B cell (primary cell): ENCODE results near the gene CEMIP. TPM values are rescaled to one million over a fixed set of nuclear protein-coding genes. Genes with fewer than 3 reads are reported as not detected.

ENCODE experiments used
- ATAC-seq: fragments of 200-7000 bp; cut with Tn5 transposase; one replicate; pipeline ENCODE4 v1.10.0; 2021; ENCODE audit warnings: low read depth, mild to moderate bottlenecking, moderate number of reproducible peaks, moderate library complexity
- CTCF ChIA-PET: fragments of 350-600 bp; sonication (Branson Sonifier 250); formaldehyde crosslinking; loops from one replicate; lab custom pipeline; 2021; ENCODE audit warnings: antibody characterized with exemption, inconsistent platforms; lab: Charles Lee
- POLR2A ChIA-PET: fragments of 350-600 bp; sonication (Branson Sonifier 250); formaldehyde crosslinking; loops from one replicate; lab custom pipeline; 2021; ENCODE audit warnings: antibody characterized with exemption; lab: Charles Lee
- DNase-seq: peaks from one replicate; pipeline ENCODE4 v3.0.0; 2013
- H2AFZ ChIP-seq: 2 replicates; pipeline ENCODE4 v1.6.1; 2012; ENCODE audit warnings: mild to moderate bottlenecking, low read depth, low read length; ENCODE audit not compliant: insufficient read depth, poor library complexity, severe bottlenecking
- H3K27ac ChIP-seq, 2 donors: 1 replicate in 1 of 2; 2 replicates in 1 of 2; pipeline ENCODE4 v1.5.1; 2012 to 2013; ENCODE audit warnings: low read length in 2 of 2, mild to moderate bottlenecking in 2 of 2, moderate library complexity in 1 of 2
- H3K27me3 ChIP-seq, 4 experiments: fragments of 200-600 bp in 1 of 4; sonication (generic) in 1 of 4; replicated peaks in 1 of 4; 1 replicate in 2 of 4; 2 replicates in 2 of 4; pipeline versions ENCODE4 v1.6.1 to v1.7.0; 2013 to 2016; ENCODE audit warnings: low read length in 3 of 4, mild to moderate bottlenecking in 2 of 4, mixed read lengths in 1 of 4, moderate library complexity in 1 of 4; ENCODE audit not compliant: insufficient read depth in 4 of 4, control insufficient read depth in 3 of 4; ENCODE audit errors: control extremely low read depth in 1 of 4
- H3K36me3 ChIP-seq, 2 experiments: replicated peaks in 1 of 2; 1 replicate in 1 of 2; 2 replicates in 1 of 2; pipeline versions ENCODE4 v1.6.1 to v1.7.1; 2013; ENCODE audit warnings: low read length in 1 of 2; ENCODE audit not compliant: insufficient read depth in 2 of 2, control insufficient read depth in 1 of 2; ENCODE audit errors: control extremely low read depth in 1 of 2, extremely low read depth in 1 of 2
- H3K4me1 ChIP-seq, 2 donors: fragments of 200-600 bp in 1 of 2; sonication (generic) in 1 of 2; 1 replicate in 1 of 2; 2 replicates in 1 of 2; pipeline versions ENCODE4 v1.5.1 to v1.6.1; 2013 to 2017; ENCODE audit warnings: low read length in 2 of 2; ENCODE audit not compliant: control insufficient read depth in 2 of 2, insufficient read depth in 2 of 2
- H3K4me2 ChIP-seq: replicated peaks from 2 replicates; pipeline ENCODE3; 2012; ENCODE audit warnings: mild to moderate bottlenecking, low read depth, low read length; ENCODE audit not compliant: poor library complexity, severe bottlenecking
- H3K4me3 ChIP-seq, 5 experiments: fragments of 200-600 bp in 1 of 5; sonication (generic) in 1 of 5; 1 replicate in 3 of 5; 2 replicates in 2 of 5; pipeline versions ENCODE4 v1.5.1 to v1.7.0; 2011 to 2016; ENCODE audit warnings: low read length in 4 of 5, mild to moderate bottlenecking in 4 of 5, low read depth in 2 of 5, control low read depth in 1 of 5, moderate library complexity in 1 of 5; ENCODE audit not compliant: insufficient read depth in 1 of 5; ENCODE audit errors: control extremely low read depth in 1 of 5, extremely low read depth in 1 of 5
- H3K79me2 ChIP-seq: fragments of 200-600 bp; sonication (generic); one replicate; pipeline ENCODE4 v1.6.0; 2016; ENCODE audit warnings: low read length; ENCODE audit not compliant: control insufficient read depth, insufficient read depth
- H3K9ac ChIP-seq: fragments of 200-600 bp; sonication (generic); 2 replicates; pipeline ENCODE4 v1.6.1; 2017; ENCODE audit warnings: mild to moderate bottlenecking, low read length, moderate library complexity
- H3K9me3 ChIP-seq, 3 donors: one replicate each; pipeline versions ENCODE4 v1.6.1 to v1.7.1; 2013; ENCODE audit warnings: low read length in 2 of 3; ENCODE audit not compliant: control insufficient read depth in 2 of 3, insufficient read depth in 1 of 3; ENCODE audit errors: control extremely low read depth in 1 of 3
- H4K20me1 ChIP-seq: 2 replicates; pipeline ENCODE4 v1.6.0; 2012; ENCODE audit warnings: mild to moderate bottlenecking, low read length; ENCODE audit not compliant: insufficient read depth, control insufficient read depth, poor library complexity, severe bottlenecking
- H3K27ac Mint-ChIP-seq: one replicate; pipeline ENCODE4 v1.8.0; 2021; ENCODE audit warnings: mixed read lengths
- H3K27me3 Mint-ChIP-seq: one replicate; pipeline ENCODE4 v1.8.0; 2021; ENCODE audit warnings: mixed read lengths
- H3K4me1 Mint-ChIP-seq: one replicate; pipeline ENCODE4 v1.8.0; 2021; ENCODE audit warnings: mixed read lengths
- H3K4me3 Mint-ChIP-seq: one replicate; pipeline ENCODE4 v1.8.0; 2021; ENCODE audit warnings: mixed read lengths
- H3K9me3 Mint-ChIP-seq: one replicate; pipeline ENCODE4 v1.8.0; 2022; ENCODE audit warnings: mixed read lengths; ENCODE audit not compliant: insufficient read depth
- CTCF ChIP-seq: fragments of 200-600 bp; IDR thresholded peaks from one replicate; pipeline ENCODE4 v1.8.0; 2022; ENCODE audit warnings: antibody characterized with exemption, mild to moderate bottlenecking
- EZH2 ChIP-seq: IDR thresholded peaks from 2 replicates; pipeline ENCODE4 v1.6.1; 2012; ENCODE audit warnings: borderline replicate concordance, low read depth, mild to moderate bottlenecking, moderate library complexity, low read length; ENCODE audit not compliant: insufficient read depth, poor library complexity, severe bottlenecking
- WGBS: methylation state at CpG from one replicate; pipeline ENCODE4 v1.1.5; 2013; ENCODE audit warnings: missing lambda C conversion rate; ENCODE audit not compliant: insufficient coverage; 5-methylcytosine and 5-hydroxymethylcytosine counted together
- intact Hi-C: fragments of 100-400 bp; cut with micrococcal nuclease; formaldehyde crosslinking; loops from one replicate; pipeline ENCODE4 v1.10.0; 2022
- polyA plus RNA-seq: library from polyadenylated mRNA; depleted of rRNA; stranded (reverse); fragments of >200 nt; gene quantifications from 2 replicates; pipeline ENCODE4 v1.2.3, GENCODE V29; 2012
- total RNA-seq, 2 donors: library from RNA; stranded (reverse); fragments of 120-200 nt in 1 of 2; gene quantifications; 1 replicate in 1 of 2; 2 replicates in 1 of 2; pipeline versions ENCODE4 v1.2.3 to v1.2.4, GENCODE V29; 2013 to 2022

CEMIP gene
- total and polyA plus RNA-seq, 2 donors (not counting 1 experiment from before 2014, with no cell fraction given) = 0.32 TPM; not detected in 1

GRCh38 chr15:80778621-80778963 lies 578 bp upstream of the CEMIP start:
- DNase-seq (no peak), ATAC-seq (no peak)
- no peak for TF ChIP-seq CTCF
- no peak for TF ChIP-seq EZH2
- Histone ChIP-seq H2AFZ (peak overlapping the region; percentile 16), H3K9me3 (peaks cover 0 to 4% (median 0%) of the 10 kb centered on the region in 3 donors), H3K9ac (no peak overlapping the region), H3K4me2 (peak overlapping the region; percentile 65), H4K20me1 (no peaks in the 10 kb centered on the region), H3K4me1 (peaks cover 14% of the 10 kb centered on the region in 2 donors), H3K36me3 (no peaks in the 10 kb centered on the region), H3K4me3 (no peak overlapping the region), H3K79me2 (no peaks in the 10 kb centered on the region), H3K27me3 (peaks cover 0 to 40% (median 16%) of the 10 kb centered on the region in 4 experiments), H3K27ac (no peak overlapping the region)
- CTCF ChIA-PET = interaction anchor here (1.0 to 3.0 kb wide), 5 partner anchors 7 to 211 kb away, joined by 3 to 15 read pairs (median 4); no protein-coding TSS in a partner anchor
- intact Hi-C loops = loop anchor here (5.0 kb wide), 1 partner anchor 194 kb away; no protein-coding TSS in a partner anchor
- Mint-ChIP-seq H3K9me3 (no peaks in the 10 kb centered on the region), H3K27me3 (peaks cover 31% of the 10 kb centered on the region), H3K27ac (no peak overlapping the region), H3K4me1 (peaks cover 12% of the 10 kb centered on the region), H3K4me3 (no peak overlapping the region)
- POLR2A ChIA-PET = no interaction called here
- WGBS = 36% methylated on average over 7 of the region's 7 CpGs

- no peak for ATAC-seq
- CTCF ChIA-PET = interaction anchor here (0.9 to 1.2 kb wide), 3 partner anchors 11 to 212 kb away, joined by 3 to 5 read pairs (median 4); no protein-coding TSS in a partner anchor
- peak overlapping the region; percentile 65 for H3K4me2 ChIP-seq
Measured at GRCh38 chr15:80779658-80780415, 667 bp downstream of the CEMIP start.

More at GRCh38 chr15:80779658-80780415, 667 bp downstream of the CEMIP start:
- H3K4me3 Mint-ChIP-seq = peak overlapping the region; percentile 71
- no peaks in the 10 kb centered on the region for H3K9me3 Mint-ChIP-seq
- intact Hi-C loops = loop anchor here (5.0 kb wide), 1 partner anchor 192 kb away; no protein-coding TSS in a partner anchor
- no peaks in the 10 kb centered on the region for H4K20me1 ChIP-seq
- no peak overlapping the region for H3K27ac ChIP-seq
- peaks cover 14% of the 10 kb centered on the region in 2 donors for H3K4me1 ChIP-seq
- peaks cover 12% of the 10 kb centered on the region for H3K4me1 Mint-ChIP-seq
- TF ChIP-seq EZH2 (no peak), CTCF (no peak)
- H3K36me3 ChIP-seq = no peaks in the 10 kb centered on the region
- H2AFZ ChIP-seq = peak overlapping the region; percentile 16
- H3K79me2 ChIP-seq = no peaks in the 10 kb centered on the region
- POLR2A ChIA-PET = no interaction called here
- no peak for DNase-seq
- peaks cover 0 to 4% (median 0%) of the 10 kb centered on the region in 3 donors for H3K9me3 ChIP-seq
- peak overlapping the region in 4 of 5 experiments; percentile 12 to 23 (median 18) for H3K4me3 ChIP-seq
- peaks cover 36% of the 10 kb centered on the region for H3K27me3 Mint-ChIP-seq
- no peak overlapping the region for H3K27ac Mint-ChIP-seq
- H3K27me3 ChIP-seq = peaks cover 0 to 40% (median 17%) of the 10 kb centered on the region in 4 experiments
- 7% methylated on average over 45 of the region's 45 CpGs for WGBS
- H3K9ac ChIP-seq = no peak overlapping the region
